Endothelial cell of umbilical vein (primary cell): ENCODE data around the gene FILIP1L. TPM values are rescaled to one million over a fixed set of nuclear protein-coding genes. Genes with fewer than 3 reads are reported as not detected.

Experiments used
- BruUV-seq: library from RNA; stranded (reverse); fragments of 400-500 nt; replicated peaks from 2 replicates; lab custom pipeline; 2021; lab: Mats Ljungman, UMichigan
- CTCF ChIA-PET: fragments of 300-600, 350-600 bp; sonication (Branson Sonifier 250); formaldehyde crosslinking; loops from one replicate; lab custom pipeline; 2021; ENCODE audit warnings: antibody characterized with exemption, inconsistent platforms; lab: Charles Lee
- POLR2A ChIA-PET: fragments of 300-600, 350-600 bp; sonication (Branson Sonifier 250); formaldehyde crosslinking; loops from one replicate; lab custom pipeline; 2021; ENCODE audit warnings: antibody characterized with exemption, inconsistent platforms; lab: Charles Lee
- DNase-seq: peaks from one replicate; pipeline ENCODE4 v3.0.0-alpha.2; 2011; ENCODE audit warnings: low read depth, low spot score
- FAIRE-seq: peaks from 2 replicates; lab custom pipeline; 2011; peaks lifted over from hg19 to GRCh38; lab: Jason Lieb, UNC
- H2AFZ ChIP-seq: 2 replicates; pipeline ENCODE4 v1.6.0; 2012; ENCODE audit warnings: low read depth, low read length, control low read depth, inconsistent platforms
- H3K27ac ChIP-seq: 2 replicates; pipeline ENCODE4 v1.5.1; 2011; ENCODE audit warnings: low read depth, mild to moderate bottlenecking, control low read depth, low read length, moderate library complexity; ENCODE audit not compliant: insufficient read depth
- H3K27me3 ChIP-seq, 2 experiments: 2 replicates each; pipeline versions ENCODE4 v1.6.0 to v1.6.1; 2011; ENCODE audit warnings: low read length in 2 of 2, mixed read lengths in 1 of 2; ENCODE audit not compliant: control insufficient read depth in 2 of 2, insufficient read depth in 2 of 2
- H3K36me3 ChIP-seq, 2 experiments: 2 replicates in 1 of 2; 3 replicates in 1 of 2; pipeline ENCODE4 v1.5.1; 2011; ENCODE audit warnings: low read length in 2 of 2, mild to moderate bottlenecking in 1 of 2, moderate library complexity in 1 of 2; ENCODE audit not compliant: control insufficient read depth in 2 of 2, insufficient read depth in 2 of 2; ENCODE audit errors: extremely low read depth in 1 of 2
- H3K4me1 ChIP-seq: 3 replicates; pipeline ENCODE4 v1.5.1; 2011; ENCODE audit warnings: mild to moderate bottlenecking, low read length; ENCODE audit not compliant: control insufficient read depth, insufficient read depth; ENCODE audit errors: extremely low read depth
- H3K4me2 ChIP-seq: 2 replicates; pipeline ENCODE4 v1.6.1; 2011; ENCODE audit warnings: low read length, control low read depth, mixed read lengths; ENCODE audit not compliant: insufficient read depth
- H3K4me3 ChIP-seq, 3 experiments: fragments of 200-600 bp in 1 of 3; sonication (generic), shearing (Covaris generic) in 1 of 3; replicated peaks in 1 of 3; 2 replicates each; pipeline ENCODE4 v1.5.1; 2011 to 2016; ENCODE audit warnings: control low read depth in 3 of 3, low read length in 3 of 3, mild to moderate bottlenecking in 2 of 3, inconsistent platforms in 1 of 3, low read depth in 1 of 3, moderate library complexity in 1 of 3; ENCODE audit not compliant: insufficient read depth in 1 of 3
- H3K79me2 ChIP-seq: 2 replicates; pipeline ENCODE4 v1.6.0; 2012; ENCODE audit warnings: low read length, inconsistent platforms; ENCODE audit not compliant: control insufficient read depth, insufficient read depth
- H3K9ac ChIP-seq: replicated peaks from 2 replicates; pipeline ENCODE3; 2011; ENCODE audit warnings: low read length, control low read depth; ENCODE audit not compliant: insufficient read depth; ENCODE audit errors: extremely low read depth
- H3K9me1 ChIP-seq: replicated peaks from 3 replicates; pipeline ENCODE4 v1.6.0; 2011; ENCODE audit warnings: mild to moderate bottlenecking, low read length; ENCODE audit not compliant: control insufficient read depth, insufficient read depth; ENCODE audit errors: extremely low read depth
- H3K9me3 ChIP-seq: replicated peaks from 2 replicates; pipeline ENCODE4 v1.5.1; 2012; ENCODE audit warnings: low read length, inconsistent platforms; ENCODE audit not compliant: control insufficient read depth, insufficient read depth
- H4K20me1 ChIP-seq: replicated peaks from 2 replicates; pipeline ENCODE3; 2011; ENCODE audit warnings: mild to moderate bottlenecking, low read length; ENCODE audit not compliant: control insufficient read depth, insufficient read depth; ENCODE audit errors: extremely low read depth
- EZH2 ChIP-seq: IDR thresholded peaks from 2 replicates; pipeline ENCODE4 v1.6.1; 2012; ENCODE audit warnings: borderline replicate concordance, low read depth, mild to moderate bottlenecking, moderate library complexity, low read length, inconsistent platforms; ENCODE audit not compliant: severe bottlenecking
- FOS ChIP-seq: IDR thresholded peaks from 2 replicates; pipeline ENCODE4 v1.6.1; 2011; ENCODE audit warnings: mild to moderate bottlenecking, low read length, moderate library complexity, borderline replicate concordance; ENCODE audit not compliant: insufficient read depth
- GATA2 ChIP-seq: IDR thresholded peaks from 2 replicates; pipeline ENCODE4 v1.7.0; 2011; ENCODE audit warnings: low read depth, mild to moderate bottlenecking, moderate library complexity, mixed read lengths, low read length; ENCODE audit not compliant: insufficient read length, insufficient read depth
- JUN ChIP-seq: IDR thresholded peaks from 2 replicates; pipeline ENCODE4 v1.6.1; 2011; ENCODE audit warnings: borderline replicate concordance, low read depth; ENCODE audit not compliant: insufficient read length, insufficient read depth
- MYC ChIP-seq: IDR thresholded peaks from one replicate; pipeline ENCODE4 v1.6.1; 2011; ENCODE audit warnings: mild to moderate bottlenecking, low read depth, low read length
- POLR2A ChIP-seq: IDR thresholded peaks from 2 replicates; pipeline ENCODE4 v1.6.1; 2012; ENCODE audit warnings: low read depth, mild to moderate bottlenecking, control low read depth, low read length
- POLR2AphosphoS5 ChIP-seq: IDR thresholded peaks from 2 replicates; pipeline ENCODE4 v1.6.1; 2012; ENCODE audit warnings: low read depth, mild to moderate bottlenecking, control low read depth, low read length, moderate library complexity; ENCODE audit not compliant: insufficient read depth
- dilution Hi-C: fragments of 300-500 bp; cut with MboI; formaldehyde crosslinking; loops from one replicate; pipeline ENCODE4 v1.15.0; 2019; ENCODE audit warnings: low sequenced_read_pairs; ENCODE audit not compliant: extremely low pct_ligation_motif_present
- intact Hi-C: fragments of 100-400 bp; cut with micrococcal nuclease; formaldehyde crosslinking; loops from one replicate; pipeline ENCODE4 v1.10.0; 2022
- polyA plus RNA-seq, 4 experiments: library from polyadenylated mRNA; depleted of rRNA in 3 of 4; stranded (reverse) in 3 of 4; unstranded in 1 of 4; fragments of >200 nt; gene quantifications; 2 replicates each; pipeline versions ENCODE4 v1.2.1 to v1.2.3, GENCODE V29; 2011 to 2012; ENCODE audit warnings: missing spikeins in 1 of 4
- total RNA-seq: library from RNA; stranded (reverse); gene quantifications from 2 replicates; pipeline ENCODE4 v1.2.3, GENCODE V29; 2021
- TF ChIP-seq, protein P1 (sequence below), 2 donors: IDR thresholded peaks; 1 replicate in 1 of 2; 2 replicates in 1 of 2; pipeline ENCODE4 v1.5.1; 2011; ENCODE audit warnings: low read length in 2 of 2, mild to moderate bottlenecking in 2 of 2, moderate library complexity in 2 of 2, control low read depth in 1 of 2, inconsistent platforms in 1 of 2, low read depth in 1 of 2; ENCODE audit not compliant: insufficient read depth in 1 of 2; ENCODE audit errors: extremely low read depth in 1 of 2
- TF ChIP-seq, protein P2 (sequence below): IDR thresholded peaks from 2 replicates; pipeline ENCODE4 v1.6.1; 2011; ENCODE audit not compliant: insufficient read depth, insufficient read length

The FILIP1L gene
- total and polyA plus RNA-seq, 2 donors (not counting 3 experiments of a cell fraction or from before 2014, with no cell fraction given), result 26.0 to 29.9 TPM

DNA sequence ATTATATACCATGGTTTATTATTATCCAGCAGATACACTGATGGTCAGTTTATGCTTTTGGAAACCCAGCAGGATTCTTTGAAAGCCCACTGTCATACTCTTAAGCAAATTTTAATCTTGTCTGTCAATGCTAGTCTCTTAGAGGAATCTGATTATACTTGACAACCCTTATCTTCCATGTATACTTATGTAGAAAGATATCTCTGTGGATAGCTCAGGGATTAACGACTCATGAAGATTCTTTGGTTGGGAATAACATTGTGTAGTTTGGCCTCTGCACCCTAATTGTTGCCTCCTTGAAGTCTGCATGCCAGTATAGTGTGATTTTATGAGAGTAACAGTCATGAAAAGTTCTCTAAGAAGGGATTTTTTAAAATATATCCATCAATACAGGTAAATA is 33.0 kb downstream of the FILIP1L start:
- no peaks in the 10 kb centered on the region for H3K36me3 ChIP-seq
- no peaks in the 10 kb centered on the region for H3K9me3 ChIP-seq
- no TSS peak for BruUV-seq
- dilution Hi-C loops, result no loop called here
- H3K27ac ChIP-seq, result no peak overlapping the region
- no peak for TF ChIP-seq POLR2AphosphoS5
- no peak overlapping the region for H3K4me2 ChIP-seq
- FAIRE-seq (no peak), DNase-seq (no peak)
- no peaks in the 10 kb centered on the region for H3K9me1 ChIP-seq
- ChIA-PET CTCF (interaction anchor here (1.6 kb wide), 1 partner anchor 12 kb away, joined by 4 read pairs; no protein-coding TSS in a partner anchor), POLR2A (no interaction called here)
- intact Hi-C loops, result no loop called here
- H3K9ac ChIP-seq, result no peak overlapping the region
- no peak overlapping the region for H2AFZ ChIP-seq
- no peaks in the 10 kb centered on the region for H4K20me1 ChIP-seq
- H3K79me2 ChIP-seq, result no peaks in the 10 kb centered on the region
- H3K27me3 ChIP-seq, result no peaks in the 10 kb centered on the region
- H3K4me3 ChIP-seq, result no peak overlapping the region
- H3K4me1 ChIP-seq, result no peaks in the 10 kb centered on the region

DNA sequence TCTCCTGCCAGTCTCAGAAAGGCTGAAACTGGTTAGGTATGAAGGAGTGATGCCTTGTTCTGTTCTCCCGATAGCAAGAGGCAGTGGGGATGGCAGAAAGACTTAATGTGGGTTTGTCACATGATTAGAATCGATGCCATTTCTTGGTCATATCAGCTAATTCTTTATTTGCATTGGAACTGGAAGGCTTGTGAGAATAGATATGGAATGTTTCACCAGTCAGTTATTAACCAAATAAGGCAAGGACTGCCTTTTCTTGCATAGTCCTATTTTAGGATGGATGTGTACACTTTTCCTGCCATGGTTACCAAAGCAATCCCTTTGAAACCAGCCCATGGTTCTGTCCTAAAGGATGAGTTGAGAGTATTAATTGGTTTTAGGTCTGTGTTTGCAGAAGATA is 33.7 kb downstream of the FILIP1L start:
- Histone ChIP-seq H3K9me3 (no peaks in the 10 kb centered on the region), H3K4me1 (no peaks in the 10 kb centered on the region), H3K9me1 (no peaks in the 10 kb centered on the region), H3K27me3 (no peaks in the 10 kb centered on the region), H3K4me3 (no peak overlapping the region), H3K79me2 (no peaks in the 10 kb centered on the region), H3K36me3 (no peaks in the 10 kb centered on the region), H4K20me1 (no peaks in the 10 kb centered on the region), H3K27ac (no peak overlapping the region), H3K9ac (no peak overlapping the region), H3K4me2 (no peak overlapping the region), H2AFZ (no peak overlapping the region)
- DNase-seq (no peak), FAIRE-seq (no peak)
- ChIA-PET CTCF (interaction anchor here (0.6 to 1.3 kb wide), 4 partner anchors 8 to 238 kb away, joined by 3 to 5 read pairs (median 4); no protein-coding TSS in a partner anchor), POLR2A (no interaction called here)
- no TSS peak for BruUV-seq
- intact Hi-C loops (no loop called here), dilution Hi-C loops (no loop called here)
- TF ChIP-seq, protein P1, sequence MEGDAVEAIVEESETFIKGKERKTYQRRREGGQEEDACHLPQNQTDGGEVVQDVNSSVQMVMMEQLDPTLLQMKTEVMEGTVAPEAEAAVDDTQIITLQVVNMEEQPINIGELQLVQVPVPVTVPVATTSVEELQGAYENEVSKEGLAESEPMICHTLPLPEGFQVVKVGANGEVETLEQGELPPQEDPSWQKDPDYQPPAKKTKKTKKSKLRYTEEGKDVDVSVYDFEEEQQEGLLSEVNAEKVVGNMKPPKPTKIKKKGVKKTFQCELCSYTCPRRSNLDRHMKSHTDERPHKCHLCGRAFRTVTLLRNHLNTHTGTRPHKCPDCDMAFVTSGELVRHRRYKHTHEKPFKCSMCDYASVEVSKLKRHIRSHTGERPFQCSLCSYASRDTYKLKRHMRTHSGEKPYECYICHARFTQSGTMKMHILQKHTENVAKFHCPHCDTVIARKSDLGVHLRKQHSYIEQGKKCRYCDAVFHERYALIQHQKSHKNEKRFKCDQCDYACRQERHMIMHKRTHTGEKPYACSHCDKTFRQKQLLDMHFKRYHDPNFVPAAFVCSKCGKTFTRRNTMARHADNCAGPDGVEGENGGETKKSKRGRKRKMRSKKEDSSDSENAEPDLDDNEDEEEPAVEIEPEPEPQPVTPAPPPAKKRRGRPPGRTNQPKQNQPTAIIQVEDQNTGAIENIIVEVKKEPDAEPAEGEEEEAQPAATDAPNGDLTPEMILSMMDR (IDR thresholded peaks at IDR 0.05; ENCODE audit: extremely low read depth in 1 of 2, insufficient read depth in 1 of 2, low read depth in 1 of 2, low read length in 2 of 2), result no peak
- TF ChIP-seq POLR2A (no peak), MYC (no peak), FOS (no peak), JUN (no peak), EZH2 (no peak), GATA2 (no peak), POLR2AphosphoS5 (no peak)
- TF ChIP-seq, protein P2, sequence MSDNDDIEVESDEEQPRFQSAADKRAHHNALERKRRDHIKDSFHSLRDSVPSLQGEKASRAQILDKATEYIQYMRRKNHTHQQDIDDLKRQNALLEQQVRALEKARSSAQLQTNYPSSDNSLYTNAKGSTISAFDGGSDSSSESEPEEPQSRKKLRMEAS, result no peak
